GM18909 (cell line): ENCODE measurements around the gene QSOX2.

Source experiments
- ATAC-seq: cut with Tn5 transposase; IDR thresholded peaks from one replicate; pipeline ENCODE4 v1.9.1; 2021; ENCODE audit warnings: mild to moderate bottlenecking; ENCODE audit not compliant: unreplicated experiment, poor library complexity

QSOX2 gene

GRCh38 chr9:136226680-136227407 is 18.8 kb downstream of the QSOX2 start:
- no peak for ATAC-seq

DNA sequence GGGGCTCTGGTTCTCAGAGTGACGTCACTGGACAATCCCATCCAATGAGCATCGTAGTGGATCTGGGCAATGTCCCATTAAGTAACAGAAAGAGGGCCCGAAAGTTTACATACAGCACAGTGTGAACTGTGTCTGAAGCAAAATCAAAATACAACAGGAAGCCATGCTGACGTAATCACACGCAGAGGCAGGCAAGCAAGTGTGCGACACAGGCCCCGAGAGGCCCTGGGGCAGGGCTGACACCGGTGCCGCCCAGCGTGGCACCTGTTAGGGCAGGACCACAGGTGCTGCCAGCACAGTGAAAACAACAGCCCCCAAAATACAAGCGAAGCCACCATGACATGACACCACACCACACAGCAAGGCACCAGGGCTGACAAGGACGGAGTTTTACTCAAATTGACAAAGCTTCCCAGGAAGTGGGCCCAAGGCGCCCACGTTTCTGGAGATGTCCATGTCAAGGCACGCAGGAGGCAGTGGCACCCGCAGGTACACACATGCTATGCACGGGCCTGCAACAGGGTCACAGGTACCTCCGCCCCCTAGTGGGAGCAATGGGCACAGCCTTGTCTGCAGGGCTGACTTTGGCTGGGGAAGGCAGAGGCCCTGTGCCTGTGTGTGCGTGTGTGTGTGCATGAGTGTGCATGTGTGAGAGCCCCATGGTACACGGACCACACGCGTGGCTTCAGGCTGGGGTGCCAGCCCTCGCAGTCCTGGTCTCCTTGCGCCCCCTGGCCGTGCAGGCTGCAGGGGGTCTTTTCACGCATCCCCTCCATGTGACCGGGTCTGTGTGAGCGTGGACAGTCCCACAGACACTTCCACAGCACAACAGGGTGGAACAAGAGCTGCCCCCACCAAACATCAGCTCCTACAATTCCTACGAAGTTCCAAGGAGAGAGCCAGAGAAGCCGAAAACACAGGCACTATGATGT is 19.6 kb downstream of the QSOX2 start:
- ATAC-seq, result peak; percentile 60

DNA sequence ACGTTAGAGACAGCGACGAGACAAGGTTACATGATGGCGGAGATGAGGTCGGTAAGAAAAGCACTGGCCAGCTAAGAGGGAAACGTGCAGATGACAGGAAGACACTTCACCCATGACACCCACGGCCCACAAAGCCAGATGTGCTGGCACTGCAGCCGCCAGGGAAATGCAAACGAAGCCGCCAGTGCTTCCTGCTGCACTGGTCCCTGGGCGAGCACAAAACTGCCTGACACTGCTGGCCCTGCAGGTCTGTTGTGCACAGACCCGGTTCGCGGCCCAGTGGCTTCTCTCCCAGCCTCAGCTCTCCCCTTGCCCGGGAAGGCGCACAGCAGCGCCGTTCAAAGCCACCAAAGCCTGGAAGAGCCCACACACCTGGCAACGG is 20.3 kb downstream of the QSOX2 start:
- ATAC-seq, result peak; percentile 52

DNA sequence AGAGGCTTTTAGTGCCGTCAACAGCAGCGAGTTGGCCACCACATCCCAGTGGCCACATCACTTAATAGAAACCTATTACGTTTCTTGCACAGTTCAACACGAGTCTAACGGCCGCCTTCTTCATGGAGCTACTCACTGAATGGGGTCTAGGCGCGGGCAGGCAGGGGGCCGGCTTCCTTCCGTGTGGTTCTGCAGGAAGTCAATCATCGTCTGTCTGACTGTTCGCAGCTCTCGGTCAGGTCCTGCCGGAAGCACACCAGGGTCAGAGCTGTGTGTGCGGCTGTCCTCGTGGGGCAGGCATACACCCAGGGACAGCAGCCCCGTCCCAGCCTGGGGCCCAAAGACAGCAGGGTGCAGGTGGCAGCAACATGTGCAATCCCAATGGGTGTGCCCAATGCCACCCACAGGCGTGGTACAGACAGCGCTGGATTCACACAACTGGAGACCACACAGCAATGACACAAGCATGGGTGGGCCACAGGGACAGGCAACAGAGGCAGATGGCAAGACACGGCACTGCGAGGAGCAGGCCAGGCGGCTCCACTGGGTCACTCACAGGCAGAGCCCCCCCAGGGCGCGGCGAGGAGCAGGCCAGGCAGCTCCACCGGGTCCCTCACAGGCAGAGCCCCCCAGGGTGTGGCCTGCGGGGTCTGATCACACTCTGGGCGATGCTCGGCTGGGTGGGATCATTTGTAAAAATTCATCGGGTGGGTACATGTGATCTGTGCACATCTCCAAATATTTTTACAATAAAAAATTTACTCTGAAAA is 21.6 kb downstream of the QSOX2 start:
- ATAC-seq, result no peak

DNA sequence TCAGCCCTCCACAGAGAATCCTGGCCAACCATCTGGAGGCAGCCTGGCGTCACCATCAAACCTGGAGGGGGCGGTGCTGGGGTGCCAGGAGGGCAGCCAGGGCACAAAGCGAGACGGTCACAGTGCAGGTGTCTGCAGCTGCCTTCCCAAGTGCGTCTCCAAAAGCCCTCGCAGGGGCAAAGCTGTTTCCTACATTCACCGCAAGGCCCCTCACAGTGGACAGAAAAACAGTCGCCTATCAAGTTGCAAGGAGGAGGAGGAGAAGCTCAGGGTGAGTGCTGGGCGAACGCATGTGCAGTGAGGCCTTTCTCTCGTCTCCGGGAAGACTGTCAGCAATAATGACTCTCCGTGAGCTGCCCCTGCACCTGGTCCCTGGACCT is 22.7 kb downstream of the QSOX2 start:
- ATAC-seq, result no peak

- ATAC-seq, result no peak
Measured at GRCh38 chr9:136222166-136222905, 23.3 kb downstream of the QSOX2 start.

- ATAC-seq, result no peak
Measured at GRCh38 chr9:136220017-136220729, 25.4 kb downstream of the QSOX2 start.

GRCh38 chr9:136219276-136219675 is 26.3 kb downstream of the QSOX2 start:
- no peak for ATAC-seq

DNA sequence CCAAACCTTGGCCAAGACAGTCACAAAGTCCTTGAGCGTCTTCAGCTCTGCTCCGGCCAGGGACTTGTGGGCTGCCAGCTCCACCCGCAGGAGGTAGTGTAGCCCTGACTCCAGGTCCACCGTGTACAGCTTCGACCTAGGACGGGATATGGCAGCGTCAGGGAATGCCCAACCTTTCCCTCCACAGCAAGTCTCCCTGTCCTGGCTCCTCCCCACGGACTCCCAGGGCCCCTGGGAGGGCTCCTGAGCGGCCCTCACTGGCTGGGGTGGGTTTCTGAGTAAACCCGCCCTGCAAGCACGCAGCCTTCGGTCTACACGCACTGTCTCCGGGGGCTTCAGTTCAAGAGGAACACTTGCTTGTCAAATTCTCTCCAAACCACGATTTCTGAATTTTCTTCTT is 26.9 kb downstream of the QSOX2 start:
- ATAC-seq, result no peak

GRCh38 chr9:136218271-136218670 is 27.3 kb downstream of the QSOX2 start:
- ATAC-seq, result no peak

GRCh38 chr9:136216541-136217244 is 28.9 kb downstream of the QSOX2 start:
- ATAC-seq, result no peak

DNA sequence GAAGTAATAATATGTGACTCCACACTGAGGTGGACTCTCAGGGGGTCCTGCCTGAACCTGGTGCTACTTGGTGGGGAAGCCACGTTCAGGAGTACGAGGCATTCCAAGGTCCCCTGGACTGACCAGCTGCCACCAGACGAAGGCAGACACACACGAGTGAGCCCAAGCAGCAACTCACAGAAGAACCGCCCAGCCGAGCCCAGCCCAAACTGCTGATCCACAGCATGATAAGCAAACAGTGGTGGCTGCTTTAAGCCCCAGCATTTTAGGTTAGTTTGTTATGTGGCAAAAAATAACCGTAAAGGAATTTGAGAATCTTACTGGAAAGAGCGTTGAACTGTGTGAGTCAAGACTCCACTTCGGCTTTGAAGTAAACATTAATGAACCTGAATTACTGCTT is 31.9 kb downstream of the QSOX2 start:
- no peak for ATAC-seq

- no peak for ATAC-seq
Measured at GRCh38 chr9:136212345-136212950, 33.2 kb downstream of the QSOX2 start.

DNA sequence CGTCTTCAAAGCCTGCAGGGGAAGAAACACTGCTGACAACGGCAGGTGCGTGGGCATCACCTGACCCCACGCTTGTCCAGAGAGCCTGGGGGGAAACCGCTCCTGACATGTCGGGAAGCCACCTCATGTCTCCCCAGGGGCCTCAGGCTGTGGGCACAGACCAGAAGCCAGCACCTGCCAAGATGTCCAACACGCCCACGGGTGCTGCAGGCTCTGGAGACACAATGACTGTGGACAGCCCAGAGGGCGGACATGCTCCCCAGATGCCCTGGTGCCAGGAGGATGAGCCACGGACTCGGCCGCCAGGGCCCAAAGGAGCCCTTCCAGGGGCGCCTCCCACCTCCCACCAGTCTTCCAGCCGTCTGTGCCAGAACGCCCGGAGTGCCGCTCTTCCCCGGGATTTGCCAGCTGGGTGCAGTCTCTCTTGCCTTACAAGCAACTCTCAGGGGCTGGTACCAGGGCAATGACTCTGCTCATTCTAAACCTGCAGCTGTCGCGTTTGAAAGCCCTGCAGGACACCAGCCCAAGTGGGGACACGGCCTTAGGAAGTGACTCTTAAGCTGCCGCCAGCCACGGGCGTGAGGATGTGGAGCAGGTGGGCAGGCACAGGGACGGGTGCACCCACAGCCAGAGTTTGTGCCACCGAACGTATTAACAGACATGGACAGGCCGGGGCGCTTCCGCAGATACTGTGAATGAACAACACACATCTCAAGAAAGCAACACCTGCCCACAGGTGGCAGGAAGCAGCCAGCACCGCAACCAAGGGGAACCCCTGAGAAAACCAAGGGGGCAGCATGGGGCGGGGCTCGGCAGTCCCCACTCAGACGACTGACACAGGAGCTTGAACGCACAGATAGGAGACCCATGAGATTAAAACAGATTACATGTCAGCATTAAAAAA is 33.9 kb downstream of the QSOX2 start:
- ATAC-seq, result no peak

- no peak for ATAC-seq
Measured at GRCh38 chr9:136211006-136211405, 34.6 kb downstream of the QSOX2 start.

GRCh38 chr9:136210276-136210675 is 35.3 kb downstream of the QSOX2 start:
- no peak for ATAC-seq

DNA sequence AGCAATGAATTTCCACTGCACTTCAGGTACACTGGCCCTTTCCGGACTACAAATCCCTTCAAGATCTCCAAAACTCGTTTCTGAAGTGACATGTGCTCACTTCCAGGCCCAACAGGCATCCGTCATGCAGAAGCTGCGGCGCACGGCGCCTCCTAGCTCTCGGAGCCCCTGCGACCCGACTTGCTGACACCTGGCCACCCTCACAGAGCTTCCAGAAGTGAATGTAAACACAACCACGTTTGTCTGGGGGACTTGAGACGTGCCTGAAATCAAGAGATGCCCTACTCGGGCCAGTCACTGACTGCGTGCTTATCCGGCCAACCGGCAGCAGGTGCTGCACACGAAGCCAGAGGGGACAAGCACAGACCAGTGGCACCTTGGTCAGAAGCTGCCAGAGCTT is 35.8 kb downstream of the QSOX2 start:
- ATAC-seq, result no peak

GRCh38 chr9:136209232-136209631 is 36.4 kb downstream of the QSOX2 start:
- ATAC-seq, result no peak
